BJ (cell line): ENCODE results near the gene JUP. TPM values are rescaled to one million over a fixed set of nuclear protein-coding genes. Genes with fewer than 3 reads are reported as not detected.

ENCODE experiments used
- CTCF ChIA-PET: fragments of 350-600 bp; formaldehyde crosslinking; extraction: SDS; loops from one replicate; lab custom pipeline; 2021; ENCODE audit warnings: antibody characterized with exemption, inconsistent platforms; lab: Yijun Ruan, JAX
- POLR2A ChIA-PET: fragments of 300-600 bp; sonication (Branson Sonifier 250); formaldehyde crosslinking; extraction: SDS; loops from one replicate; lab custom pipeline; 2021; ENCODE audit warnings: antibody characterized with exemption; lab: Charles Lee
- DNase-seq: peaks from one replicate; pipeline ENCODE4 v3.0.0-alpha.2; 2011; ENCODE audit warnings: low read depth
- H3K27me3 ChIP-seq: 2 replicates; pipeline ENCODE4 v1.6.0; 2011; ENCODE audit warnings: low read length; ENCODE audit not compliant: control insufficient read depth, insufficient read depth
- H3K36me3 ChIP-seq: 2 replicates; pipeline ENCODE4 v1.5.1; 2011; ENCODE audit warnings: low read length; ENCODE audit not compliant: control insufficient read depth, insufficient read depth
- H3K4me3 ChIP-seq: 2 replicates; pipeline ENCODE4 v1.5.1; 2011; ENCODE audit warnings: low read depth, mild to moderate bottlenecking, control low read depth, low read length
- CTCF ChIP-seq: IDR thresholded peaks from 2 replicates; pipeline ENCODE4 v1.5.1; 2011; ENCODE audit warnings: low read depth, mild to moderate bottlenecking, control low read depth, inconsistent platforms, low read length, moderate library complexity; ENCODE audit not compliant: insufficient read depth
- polyA plus RNA-seq: library from polyadenylated mRNA; depleted of rRNA; stranded (reverse); fragments of >200 nt; gene quantifications from 2 replicates; pipeline ENCODE4 v1.2.3, GENCODE V29; 2011

JUP gene
- polyA plus RNA-seq, 1 experiment, result 9.4 TPM

- Histone ChIP-seq H3K4me3 (no peak overlapping the region), H3K36me3 (peaks cover 30% of the 10 kb centered on the region), H3K27me3 (no peaks in the 10 kb centered on the region)
- TF ChIP-seq CTCF, result no peak
- ChIA-PET CTCF (no interaction called here), POLR2A (no interaction called here)
- no peak for DNase-seq
Measured at GRCh38 chr17:41824086-41824485, 37.6 kb upstream of the JUP start.

DNA sequence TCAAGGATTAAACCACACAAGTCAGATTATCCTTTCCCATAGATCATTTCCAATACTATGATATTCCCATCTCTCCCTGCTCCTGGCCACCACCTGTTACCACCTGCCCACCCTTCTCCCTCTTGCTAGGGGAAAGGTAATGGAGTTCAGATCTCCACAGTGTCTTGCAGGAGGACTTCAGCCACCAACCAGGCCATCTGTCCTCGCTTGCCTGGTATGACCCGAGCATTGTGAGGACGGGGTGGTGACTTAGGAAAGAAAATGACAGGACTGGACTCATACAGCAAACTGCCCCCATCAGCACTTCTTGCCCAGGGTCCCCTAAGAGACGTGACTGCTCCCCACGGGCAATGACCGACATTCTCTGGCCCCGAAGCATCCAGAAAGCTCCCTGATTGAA lies 37.1 kb upstream of the JUP start:
- no peak for TF ChIP-seq CTCF
- no peak for DNase-seq
- H3K36me3 ChIP-seq, result peaks cover 32% of the 10 kb centered on the region
- CTCF ChIA-PET, result no interaction called here
- POLR2A ChIA-PET, result no interaction called here
- H3K4me3 ChIP-seq, result no peak overlapping the region
- H3K27me3 ChIP-seq, result no peaks in the 10 kb centered on the region

DNA sequence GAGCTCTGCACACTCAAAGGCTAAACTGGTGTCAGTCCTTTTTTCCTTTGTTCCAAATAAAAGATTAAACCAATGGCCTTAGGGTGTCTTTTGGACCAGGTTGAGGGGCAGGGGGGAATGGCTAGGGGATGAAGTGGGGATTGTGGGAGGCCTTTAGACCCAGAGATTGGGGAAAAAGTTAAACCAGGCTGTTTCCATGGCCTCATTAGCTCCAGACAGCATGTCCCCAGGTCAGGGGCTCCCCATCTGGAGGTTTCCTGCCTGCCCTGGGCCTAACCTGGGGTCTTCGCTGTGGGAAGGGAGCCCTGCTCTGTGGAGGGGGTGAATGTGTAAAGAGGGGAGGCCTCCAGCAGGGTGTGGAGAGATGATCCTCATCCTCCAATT lies 36.6 kb upstream of the JUP start:
- ChIA-PET POLR2A (no interaction called here), CTCF (no interaction called here)
- TF ChIP-seq CTCF, result no peak
- Histone ChIP-seq H3K4me3 (no peak overlapping the region), H3K36me3 (peaks cover 34% of the 10 kb centered on the region), H3K27me3 (no peaks in the 10 kb centered on the region)
- no peak for DNase-seq

- Histone ChIP-seq H3K27me3 (no peaks in the 10 kb centered on the region), H3K36me3 (peaks cover 37% of the 10 kb centered on the region), H3K4me3 (no peak overlapping the region)
- TF ChIP-seq CTCF, result no peak
- ChIA-PET POLR2A (no interaction called here), CTCF (no interaction called here)
- DNase-seq, result no peak
Measured at GRCh38 chr17:41822216-41823140, 36.0 kb upstream of the JUP start.

- ChIA-PET POLR2A (no interaction called here), CTCF (no interaction called here)
- TF ChIP-seq CTCF, result no peak
- DNase-seq, result no peak
- peaks cover 40% of the 10 kb centered on the region for H3K36me3 ChIP-seq
- no peaks in the 10 kb centered on the region for H3K27me3 ChIP-seq
- no peak overlapping the region for H3K4me3 ChIP-seq
Measured at GRCh38 chr17:41821776-41822175, 35.3 kb upstream of the JUP start.
